ENCODE measurements around the gene ETV7.
"Not testable (repeated sequence)": the region's sequence is repeated elsewhere in the genome, so short reads cannot be mapped to it uniquely, and the experiment has no call there.

ETV7 gene

GRCh38 chr6:36364061-36364635, 23.3 kb downstream of the ETV7 start:
- not testable (repeated sequence) for DNase-seq (ENCODE audit: low read depth in 2 of 2)

- DNase-seq (ENCODE audit: low read depth in 2 of 2), result not testable (repeated sequence)
These were observed 24.1 kb downstream of the ETV7 start for GRCh38 chr6:36363371-36363752.

- DNase-seq (ENCODE audit: low read depth in 2 of 2), result no peak
These were observed 24.7 kb downstream of the ETV7 start for GRCh38 chr6:36362551-36363370.

GRCh38 chr6:36361071-36361470, 26.4 kb downstream of the ETV7 start:
- DNase-seq (ENCODE audit: low read depth in 2 of 2), result no peak

GRCh38 chr6:36360241-36361054, 27.0 kb downstream of the ETV7 start:
- DNase-seq (ENCODE audit: low read depth in 2 of 2), result peak; percentile 48 to 57

GRCh38 chr6:36358226-36358915, 29.1 kb downstream of the ETV7 start:
- DNase-seq (ENCODE audit: low read depth in 2 of 2), result no peak

- no peak for DNase-seq (ENCODE audit: low read depth in 2 of 2)
These were observed 29.6 kb downstream of the ETV7 start for GRCh38 chr6:36357872-36358225.

GRCh38 chr6:36355819-36356218, 31.6 kb downstream of the ETV7 start:
- DNase-seq (ENCODE audit: low read depth in 2 of 2), result no peak

- no peak for DNase-seq (ENCODE audit: low read depth in 2 of 2)
These were observed 34.0 kb downstream of the ETV7 start for GRCh38 chr6:36353411-36353915.

GRCh38 chr6:36352477-36353157, 34.9 kb downstream of the ETV7 start:
- no peak for DNase-seq (ENCODE audit: low read depth in 2 of 2)

GRCh38 chr6:36350681-36351571, 36.5 kb downstream of the ETV7 start:
- no peak for DNase-seq (ENCODE audit: low read depth in 2 of 2)

GRCh38 chr6:36350082-36350481, 37.4 kb downstream of the ETV7 start:
- DNase-seq (ENCODE audit: low read depth in 2 of 2), result no peak

GRCh38 chr6:36349240-36349639, 38.2 kb downstream of the ETV7 start:
- DNase-seq (ENCODE audit: low read depth in 2 of 2), result no peak

- no peak for DNase-seq (ENCODE audit: low read depth in 2 of 2)
These were observed 39.8 kb downstream of the ETV7 start for GRCh38 chr6:36347621-36348020.

GRCh38 chr6:36346486-36347273, 40.8 kb downstream of the ETV7 start:
- no peak for DNase-seq (ENCODE audit: low read depth in 2 of 2)

- no peak for DNase-seq (ENCODE audit: low read depth in 2 of 2)
These were observed 41.6 kb downstream of the ETV7 start for GRCh38 chr6:36345681-36346466.

- DNase-seq (ENCODE audit: low read depth in 2 of 2), result no peak
These were observed 44.3 kb downstream of the ETV7 start for GRCh38 chr6:36343109-36343680.
